Kidney (tissue), 14 donors: ENCODE data around the gene SCIN. TPM values are rescaled to one million over a fixed set of nuclear protein-coding genes. Genes with fewer than 3 reads are reported as not detected.

Source experiments
- DNase-seq, 5 donors: peaks; one replicate each; pipeline ENCODE4 v3.0.0-alpha.2; 2013 to 2020
- FAIRE-seq: peaks from 2 replicates; lab custom pipeline; 2012; peaks lifted over from hg19 to GRCh38; lab: Jason Lieb, UNC
- H3K27ac ChIP-seq, 2 donors: one replicate each; pipeline ENCODE4 v1.7.0; 2013; ENCODE audit warnings: low read depth in 2 of 2, low read length in 2 of 2, inconsistent platforms in 1 of 2
- H3K27me3 ChIP-seq: one replicate; pipeline ENCODE4 v1.7.1; 2013; ENCODE audit warnings: low read length, inconsistent platforms; ENCODE audit not compliant: control insufficient read depth, insufficient read depth
- H3K36me3 ChIP-seq, 3 donors: one replicate each; pipeline versions ENCODE4 v1.7.0 to v1.7.1; 2013; ENCODE audit warnings: low read length in 3 of 3, control low read depth in 1 of 3, inconsistent platforms in 1 of 3; ENCODE audit not compliant: insufficient read depth in 3 of 3, control insufficient read depth in 2 of 3
- H3K4me1 ChIP-seq, 3 donors: one replicate each; pipeline versions ENCODE4 v1.7.0 to v1.7.1; 2013; ENCODE audit warnings: low read length in 3 of 3, inconsistent platforms in 1 of 3, low read depth in 1 of 3; ENCODE audit not compliant: control insufficient read depth in 2 of 3, insufficient read depth in 2 of 3
- H3K4me3 ChIP-seq, 3 donors: one replicate each; pipeline versions ENCODE4 v1.7.0 to v1.8.1; 2013; ENCODE audit warnings: low read length in 3 of 3, control low read depth in 1 of 3, inconsistent platforms in 1 of 3
- H3K9ac ChIP-seq, 3 donors: one replicate each; pipeline versions ENCODE4 v1.7.0 to v1.7.1; 2013; ENCODE audit warnings: low read length in 3 of 3, control low read depth in 1 of 3, inconsistent platforms in 1 of 3
- H3K9me3 ChIP-seq, 3 donors: one replicate each; pipeline versions ENCODE4 v1.7.0 to v1.7.1; 2013; ENCODE audit warnings: low read length in 3 of 3, control low read depth in 1 of 3, inconsistent platforms in 1 of 3; ENCODE audit not compliant: control insufficient read depth in 2 of 3, insufficient read depth in 1 of 3
- CTCF ChIP-seq: IDR thresholded peaks from 3 replicates; pipeline ENCODE4 v1.5.1; 2012; ENCODE audit warnings: mild to moderate bottlenecking, moderate library complexity, borderline replicate concordance; ENCODE audit not compliant: insufficient read depth; ENCODE audit errors: extremely low read depth
- intact Hi-C: fragments of 100-400 bp; cut with DNase I; formaldehyde crosslinking; loops from one replicate; pipeline ENCODE4 v1.11.1; 2022
- polyA plus RNA-seq: library from polyadenylated mRNA; stranded (reverse); fragments of 350-450 nt; fragmentation: Illumina TruSeq; extraction: RNeasy Lipid Tissue Mini Kit (QIAGEN cat#74804); gene quantifications from one replicate; pipeline ENCODE4 v1.2.3, GENCODE V29; 2014; ENCODE audit warnings: low read depth, low replicate concordance; ENCODE audit not compliant: insufficient read depth
- total RNA-seq: library from RNA; stranded (reverse); fragmentation: NEBNext Ultra II Directional; extraction: Animal tissue kit (Norgen Biotek cat#: 25700); gene quantifications from one replicate; pipeline ENCODE4 v1.2.1, GENCODE V29; 2021
- donor health status: control.
- donor health status: control.
- donor health status: control.
- donor health status: control.
- donor health status: control.
- donor health status: DM: yes; HTN: yes; CAD: no.
- donor health status: Normal renal cell carcinoma (clear cell type).

The SCIN gene
- total and polyA plus RNA-seq, 2 donors from 2014 or later = 62.8 to 141 TPM

GRCh38 chr7:12550956-12551355 lies 19.6 kb upstream of the SCIN start:
- H3K36me3 ChIP-seq = no peaks in the 10 kb centered on the region
- H3K9ac ChIP-seq = no peak overlapping the region
- H3K4me3 ChIP-seq = no peak overlapping the region
- H3K9me3 ChIP-seq = no peaks in the 10 kb centered on the region
- no peak for FAIRE-seq
- intact Hi-C loops = no loop called here
- no peaks in the 10 kb centered on the region for H3K4me1 ChIP-seq
- DNase-seq = no peak
- H3K27ac ChIP-seq = no peak overlapping the region
- H3K27me3 ChIP-seq = no peaks in the 10 kb centered on the region
- no peak for TF ChIP-seq CTCF

- intact Hi-C loops = no loop called here
- Histone ChIP-seq H3K4me1 (no peaks in the 10 kb centered on the region), H3K4me3 (no peak overlapping the region)
Measured at GRCh38 chr7:12552876-12553275, 17.6 kb upstream of the SCIN start.

GRCh38 chr7:12553416-12553815 lies 17.1 kb upstream of the SCIN start:
- DNase-seq (no peak), FAIRE-seq (no peak)
- Histone ChIP-seq H3K27ac (no peak overlapping the region), H3K9me3 (no peaks in the 10 kb centered on the region), H3K4me1 (no peaks in the 10 kb centered on the region), H3K9ac (no peak overlapping the region), H3K4me3 (peak overlapping the region in 2 of 3 donors; percentile 22 to 27), H3K27me3 (no peaks in the 10 kb centered on the region), H3K36me3 (no peaks in the 10 kb centered on the region)
- intact Hi-C loops = no loop called here
- TF ChIP-seq CTCF = no peak

More at GRCh38 chr7:12552876-12553275, 17.6 kb upstream of the SCIN start:
- DNase-seq (no peak), FAIRE-seq (no peak)
- Histone ChIP-seq H3K36me3 (no peaks in the 10 kb centered on the region), H3K9me3 (no peaks in the 10 kb centered on the region), H3K27ac (no peak overlapping the region), H3K27me3 (no peaks in the 10 kb centered on the region), H3K9ac (no peak overlapping the region)
- no peak for TF ChIP-seq CTCF

GRCh38 chr7:12554351-12554750 lies 16.2 kb upstream of the SCIN start:
- H3K4me3 ChIP-seq = peak overlapping the region in 2 of 3 donors; percentile 1 to 46
- DNase-seq = peak in 2 of 5 donors; percentile 50 to 64
- intact Hi-C loops = no loop called here
- H3K9ac ChIP-seq = no peak overlapping the region
- no peaks in the 10 kb centered on the region for H3K27me3 ChIP-seq
- no peaks in the 10 kb centered on the region for H3K36me3 ChIP-seq
- no peak for TF ChIP-seq CTCF
- no peaks in the 10 kb centered on the region for H3K9me3 ChIP-seq
- H3K4me1 ChIP-seq = no peaks in the 10 kb centered on the region
- FAIRE-seq = no peak
- no peak overlapping the region for H3K27ac ChIP-seq
